Muscle of back (tissue), 11 donors: ENCODE results near the gene HLCS. TPM values are rescaled to one million over a fixed set of nuclear protein-coding genes. Genes with fewer than 3 reads are reported as not detected.
A peak's percentile ranks its signal among the peaks of the same experiment; 100 is the strongest.

Experiments used
- DNase-seq, 3 donors: peaks; one replicate each; pipeline versions ENCODE4 v3.0.0 to v3.0.0-alpha.2; 2013
- polyA plus RNA-seq, 10 donors: library from polyadenylated mRNA; unstranded; fragments of 120-200 nt; gene quantifications; one replicate each; pipeline ENCODE4 v1.2.1, GENCODE V29; 2013; ENCODE audit not compliant: insufficient read length in 10 of 10

Gene HLCS
- polyA plus RNA-seq, 10 donors: 8.5 to 14.0 (median 10.6) TPM

DNA sequence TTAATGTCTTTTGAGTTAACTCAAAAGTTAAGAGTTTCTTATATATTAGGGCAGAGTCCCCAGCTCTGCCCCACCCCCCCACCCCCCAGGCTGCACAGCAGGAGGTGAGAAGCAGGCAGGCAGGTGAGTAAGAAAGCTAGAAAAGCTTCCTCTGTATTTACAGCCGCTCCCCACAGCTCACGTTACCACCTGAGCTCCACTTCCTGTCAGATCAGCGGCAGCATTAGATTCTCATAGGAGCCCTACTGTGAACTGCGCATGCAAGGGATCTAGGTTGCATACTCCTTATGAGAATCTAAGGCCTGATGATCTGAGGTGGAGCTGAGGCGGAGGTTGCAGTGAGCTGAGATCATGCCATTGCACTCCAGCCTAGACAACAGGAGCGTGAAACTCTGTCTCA lies 185.6 kb downstream of the HLCS start:
- DNase-seq: no peak

DNA sequence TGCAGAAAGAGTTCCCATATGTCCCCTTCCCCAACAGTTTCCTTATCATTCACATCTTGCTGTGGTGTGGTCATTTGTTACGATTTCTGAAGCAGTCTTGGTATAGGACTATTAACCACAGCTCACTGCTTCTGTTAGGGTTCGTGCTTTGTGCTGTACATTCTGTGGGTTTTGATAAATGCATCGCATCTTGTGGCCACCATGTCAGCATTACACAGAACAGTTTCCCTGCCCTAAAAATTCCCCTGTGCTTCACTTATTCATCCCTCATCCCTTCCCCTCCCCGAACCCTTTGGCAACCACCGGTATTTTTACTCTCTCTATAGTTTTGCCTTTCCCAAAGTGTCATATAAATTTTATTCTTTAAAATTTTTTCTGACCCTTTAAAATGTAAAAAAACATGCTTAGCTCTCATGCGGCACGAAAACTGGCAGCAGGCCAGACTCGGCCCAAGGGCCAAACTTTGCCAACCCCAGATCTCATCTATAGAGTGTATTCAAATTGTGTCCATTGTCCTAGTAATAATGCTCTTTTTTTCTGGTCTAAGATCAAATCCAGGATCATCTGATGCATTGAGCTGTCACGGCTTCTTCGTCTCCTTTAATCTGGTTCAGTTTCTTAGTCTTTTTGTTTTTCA lies 189.4 kb downstream of the HLCS start:
- DNase-seq: no peak

DNA sequence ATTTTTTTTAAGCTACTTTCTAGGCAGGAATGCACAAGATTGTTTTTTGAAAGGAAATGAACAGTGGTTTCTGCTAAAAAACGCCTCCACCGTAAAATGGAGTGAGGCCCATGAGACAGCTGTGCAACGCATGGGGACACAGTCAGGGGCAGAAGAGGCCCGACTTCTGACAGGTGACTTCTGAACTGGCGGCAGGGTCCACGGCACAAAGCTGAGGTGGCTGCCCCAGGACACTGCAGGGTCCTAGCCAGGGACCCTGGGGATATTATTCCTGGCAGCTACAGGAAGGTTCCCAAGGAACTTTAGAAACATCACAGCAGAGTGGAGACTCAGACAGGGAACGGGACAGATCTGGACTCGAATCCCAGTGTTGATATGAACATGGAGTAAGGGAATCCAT lies 192.5 kb downstream of the HLCS start:
- no peak for DNase-seq

DNA sequence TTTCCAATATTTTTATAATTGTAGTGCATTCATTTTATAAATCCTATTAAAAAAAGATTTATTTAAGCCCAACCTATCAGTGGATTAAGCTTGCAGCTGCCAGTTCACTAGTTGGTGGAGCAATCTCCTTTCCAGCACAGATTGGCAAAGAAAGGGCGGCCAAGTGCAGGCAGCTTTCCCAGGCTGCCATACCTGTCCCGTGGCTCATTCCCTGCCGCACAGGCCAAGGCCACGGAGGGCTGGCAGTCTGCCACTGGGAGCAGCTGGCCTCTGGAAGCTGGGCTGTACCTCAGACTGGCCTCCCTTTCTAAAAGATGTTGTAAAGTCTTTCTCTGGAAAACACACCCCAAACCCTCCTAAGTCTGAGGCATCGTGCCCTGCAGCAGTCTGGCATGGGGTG lies 193.4 kb downstream of the HLCS start:
- peak in 2 of 3 donors; percentile 46 to 62 for DNase-seq

DNA sequence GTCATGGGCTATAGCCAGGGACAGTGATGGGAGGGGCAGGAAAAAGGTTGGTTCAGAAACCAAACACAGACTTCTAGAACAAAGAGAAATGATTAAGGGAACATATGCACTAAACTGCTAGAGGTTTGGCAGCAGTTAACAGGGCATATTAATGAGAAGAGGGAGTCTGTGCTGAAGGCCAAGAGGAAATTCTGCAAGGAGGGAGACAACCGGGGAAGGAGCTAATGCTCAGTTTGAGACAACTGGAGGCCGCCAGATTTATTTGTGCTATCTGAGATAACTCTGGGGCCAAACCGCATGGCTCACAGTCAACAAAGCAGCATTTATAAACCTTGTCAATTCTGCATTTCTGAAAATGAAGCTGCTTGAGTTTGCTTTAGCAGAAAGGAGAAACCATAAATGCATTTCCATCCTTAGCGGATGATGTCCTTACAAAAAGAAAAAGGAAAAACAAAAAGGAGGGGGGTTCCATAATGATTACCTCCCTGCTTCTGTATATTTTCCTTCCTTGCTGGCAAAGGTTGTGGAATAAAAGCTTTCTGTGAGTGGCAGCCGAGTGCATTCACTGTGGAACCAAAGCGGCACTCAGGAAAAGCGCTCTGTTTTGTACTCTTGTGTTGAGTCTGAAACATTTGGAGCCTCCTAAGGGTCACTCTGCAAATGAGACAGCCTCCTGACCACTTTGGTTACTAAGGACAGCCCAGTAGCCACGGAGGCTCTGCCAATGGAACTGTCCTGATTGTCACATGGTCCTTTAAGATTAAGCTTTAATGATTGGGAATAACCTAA lies 197.2 kb downstream of the HLCS start:
- DNase-seq: peak in 2 of 3 donors; percentile 36 to 72

DNA sequence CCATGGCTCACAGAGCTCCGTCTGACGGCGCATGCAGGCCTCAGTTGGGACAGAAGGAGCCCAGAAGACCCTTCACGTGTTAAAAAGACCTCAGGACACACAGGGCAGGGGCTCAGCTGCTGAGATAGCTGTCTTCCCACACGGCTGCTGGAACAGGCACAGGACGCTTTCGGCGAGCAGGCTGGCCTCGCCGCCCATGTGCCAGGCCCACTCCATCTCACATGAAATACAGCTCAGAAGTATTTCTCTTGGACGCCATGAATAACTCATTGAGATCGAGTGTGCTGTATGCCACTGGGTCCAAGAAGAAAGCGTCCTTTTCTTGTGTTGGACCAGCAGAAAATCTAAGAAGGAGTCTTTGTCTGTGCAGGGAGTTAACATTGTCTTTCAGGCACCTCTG lies 198.0 kb downstream of the HLCS start:
- no peak for DNase-seq

DNA sequence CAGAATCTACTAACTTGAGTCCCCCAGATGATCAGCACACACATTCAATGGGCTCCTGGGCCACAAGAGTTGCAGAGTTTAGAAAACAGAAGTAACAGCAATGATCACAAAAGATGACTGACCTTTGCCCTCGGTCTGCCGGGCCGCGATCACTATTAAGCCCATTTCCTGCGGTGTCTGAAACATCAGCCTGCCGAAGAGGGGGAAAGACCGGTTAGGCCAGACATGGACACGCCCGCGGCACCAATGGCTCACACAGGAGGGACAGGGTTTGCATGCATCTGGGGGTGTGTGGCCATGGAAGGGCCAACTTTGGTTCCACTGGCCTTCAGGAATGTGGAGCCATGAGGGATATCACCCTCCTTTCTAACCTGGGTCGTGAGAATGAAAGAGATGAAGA lies 199.4 kb downstream of the HLCS start:
- no peak for DNase-seq

DNA sequence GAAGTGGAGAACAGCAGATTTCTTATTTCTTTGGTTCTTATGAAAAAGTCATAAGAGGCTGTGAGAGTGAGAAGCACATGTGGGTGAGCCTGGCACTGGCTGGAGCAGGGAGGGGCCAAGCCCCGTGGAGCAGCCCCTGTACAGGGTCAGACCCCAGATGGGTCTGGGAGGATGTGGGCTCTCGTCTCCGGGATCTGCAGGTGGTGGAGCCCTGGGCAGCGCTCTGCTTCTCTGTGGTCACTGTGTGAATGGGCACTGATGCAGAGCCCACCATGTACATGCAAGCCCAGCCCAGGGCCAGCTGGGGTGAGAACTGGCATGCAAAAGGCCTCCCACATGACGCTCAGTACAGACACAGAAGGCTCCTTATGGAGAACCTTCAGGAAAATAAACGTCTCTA lies 200.0 kb downstream of the HLCS start:
- DNase-seq: no peak

DNA sequence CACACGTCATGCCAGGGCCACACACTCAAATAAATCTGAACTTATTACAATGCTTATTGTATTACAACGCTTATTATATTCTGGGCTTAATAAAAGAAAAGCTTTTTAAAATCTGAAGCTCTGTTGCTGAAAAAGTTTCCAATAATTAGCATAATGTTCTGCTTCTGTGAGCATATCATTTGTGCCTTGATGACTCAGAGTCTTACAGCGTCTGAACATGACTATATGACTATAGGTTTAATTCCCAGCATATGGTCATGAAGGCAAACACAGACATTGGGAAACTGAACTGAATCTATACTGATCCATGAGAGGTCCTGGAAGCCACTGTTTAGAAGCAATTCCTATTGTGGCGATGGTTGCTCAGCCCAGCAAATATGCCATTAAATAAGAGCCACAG lies 201.2 kb downstream of the HLCS start:
- DNase-seq: no peak

DNA sequence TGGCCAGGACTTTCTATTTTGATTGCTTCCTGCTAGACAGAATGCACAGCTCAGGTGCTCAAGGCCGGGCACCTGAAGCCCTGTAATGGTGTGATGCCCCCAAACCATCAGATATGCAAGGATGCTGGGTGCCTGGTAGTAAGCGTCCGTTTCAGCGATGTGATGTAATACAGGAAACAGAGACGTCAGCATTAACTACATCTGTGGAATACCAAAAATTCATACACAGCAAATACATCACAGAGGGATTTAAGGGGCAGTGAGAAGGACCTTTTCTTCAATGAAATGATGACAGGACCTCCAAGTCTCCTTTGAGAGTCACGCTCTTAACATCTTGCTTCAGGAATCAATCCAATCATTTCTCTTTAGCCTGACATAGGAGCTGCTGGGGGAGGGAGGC lies 203.2 kb downstream of the HLCS start:
- DNase-seq: no peak

DNA sequence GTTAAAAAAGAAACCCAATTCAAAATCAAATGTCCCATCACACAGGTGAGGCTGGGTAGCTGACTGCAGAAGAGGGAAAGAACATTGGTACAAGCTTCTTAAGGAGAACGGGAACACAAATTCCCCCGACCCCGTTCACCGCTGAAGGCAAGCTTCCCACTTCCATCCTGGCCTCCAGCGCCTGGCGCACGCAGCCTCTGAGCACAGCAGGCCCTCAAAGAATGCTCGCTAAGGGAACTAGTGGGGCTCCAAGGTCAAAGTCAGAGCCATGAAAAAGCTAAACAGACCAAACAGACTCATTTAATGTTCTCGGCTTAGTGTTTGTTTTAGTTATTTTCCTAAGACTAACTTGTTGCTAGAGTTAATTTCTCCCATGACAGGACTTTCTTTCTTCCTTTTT lies 203.8 kb downstream of the HLCS start:
- no peak for DNase-seq

DNA sequence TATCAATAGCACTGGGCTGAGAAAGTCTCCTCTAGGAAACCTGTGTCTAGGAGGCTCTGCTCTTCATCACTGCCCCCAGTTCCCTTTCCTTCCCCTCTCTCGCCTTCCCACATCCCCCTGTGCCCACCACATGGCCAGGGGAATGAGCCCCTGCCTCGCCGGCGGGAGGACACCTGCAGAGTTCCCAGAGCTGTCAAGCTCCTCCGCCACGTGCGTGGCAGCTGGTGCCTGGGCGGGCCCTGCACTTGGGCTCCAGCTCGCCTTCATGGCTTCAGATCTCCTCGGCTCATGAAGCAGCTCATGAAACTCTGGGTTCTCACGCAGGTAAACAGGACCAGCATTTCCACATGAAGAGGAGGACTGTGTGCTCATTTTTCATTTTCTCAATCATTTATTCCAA lies 204.8 kb downstream of the HLCS start:
- DNase-seq: no peak

DNA sequence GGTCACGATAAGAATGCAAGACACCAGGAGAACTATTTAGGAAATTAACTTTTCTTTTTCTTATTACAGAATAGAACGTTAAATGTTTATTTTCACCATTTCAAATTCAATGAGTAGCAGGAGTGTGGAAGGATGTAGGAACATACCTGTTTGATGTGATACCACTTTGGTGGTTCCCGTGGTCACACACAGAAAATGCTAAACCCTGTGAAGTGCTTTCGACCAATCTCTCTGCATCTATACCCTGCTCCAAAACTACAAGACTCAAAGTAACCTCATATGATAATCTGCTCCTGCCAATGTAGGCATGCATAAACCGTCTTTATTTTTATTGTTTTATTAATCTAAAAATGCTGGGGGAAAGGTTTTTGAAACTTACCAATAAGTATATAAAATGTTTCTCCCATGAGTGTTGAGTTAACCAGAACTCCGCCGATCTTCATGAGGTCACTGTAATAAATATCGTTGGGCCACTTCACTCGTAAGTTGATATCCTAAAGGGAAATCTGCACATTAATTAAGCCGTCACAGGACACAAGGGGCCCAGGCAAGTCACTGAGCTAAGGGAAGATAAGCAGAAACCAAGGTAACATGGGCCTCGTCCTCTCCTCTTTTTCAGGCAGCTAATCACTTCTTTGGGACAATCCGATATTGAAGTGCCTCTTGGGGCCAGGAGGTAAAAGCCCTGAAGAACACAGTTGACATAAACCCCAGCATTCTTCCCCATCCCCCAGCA lies 207.0 kb downstream of the HLCS start:
- no peak for DNase-seq

DNA sequence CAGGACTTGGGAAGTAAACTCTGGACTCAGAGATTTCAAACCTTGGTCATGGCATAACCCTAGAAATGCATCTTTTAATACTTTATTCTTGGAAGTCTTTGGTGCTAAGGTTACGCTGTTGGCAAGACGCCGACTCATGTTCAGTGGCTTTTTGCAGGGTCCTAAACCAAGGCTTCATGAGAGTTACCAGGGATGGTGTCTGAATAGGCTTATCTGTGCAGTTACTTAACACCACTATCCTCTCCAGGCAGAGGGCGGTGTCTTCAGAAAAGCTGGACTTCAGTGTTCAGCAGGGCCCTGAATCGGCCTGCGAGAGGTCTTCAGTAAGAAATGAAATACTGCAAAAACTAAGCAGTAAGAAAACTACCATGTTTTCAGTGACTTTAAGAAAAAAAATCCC lies 209.3 kb downstream of the HLCS start:
- no peak for DNase-seq

DNA sequence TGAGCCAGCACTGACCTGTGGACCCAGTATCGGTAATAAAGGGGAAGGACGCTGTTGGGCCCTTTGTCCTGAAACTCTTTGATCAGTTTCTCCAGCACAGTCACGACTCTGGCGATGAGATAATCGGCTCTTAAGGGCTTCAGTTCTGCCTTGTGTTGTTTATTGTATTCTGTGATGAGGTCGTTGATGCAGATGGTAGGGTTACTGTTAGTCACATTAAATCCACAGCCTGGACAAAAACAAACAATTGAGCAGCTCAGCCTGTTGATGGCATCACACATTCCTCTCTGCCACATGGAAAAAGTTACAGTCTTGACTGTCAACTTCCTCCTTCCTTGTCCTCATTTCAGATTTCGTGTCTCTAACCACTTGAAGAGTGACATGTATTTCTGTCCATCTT lies 209.9 kb downstream of the HLCS start:
- no peak for DNase-seq

DNA sequence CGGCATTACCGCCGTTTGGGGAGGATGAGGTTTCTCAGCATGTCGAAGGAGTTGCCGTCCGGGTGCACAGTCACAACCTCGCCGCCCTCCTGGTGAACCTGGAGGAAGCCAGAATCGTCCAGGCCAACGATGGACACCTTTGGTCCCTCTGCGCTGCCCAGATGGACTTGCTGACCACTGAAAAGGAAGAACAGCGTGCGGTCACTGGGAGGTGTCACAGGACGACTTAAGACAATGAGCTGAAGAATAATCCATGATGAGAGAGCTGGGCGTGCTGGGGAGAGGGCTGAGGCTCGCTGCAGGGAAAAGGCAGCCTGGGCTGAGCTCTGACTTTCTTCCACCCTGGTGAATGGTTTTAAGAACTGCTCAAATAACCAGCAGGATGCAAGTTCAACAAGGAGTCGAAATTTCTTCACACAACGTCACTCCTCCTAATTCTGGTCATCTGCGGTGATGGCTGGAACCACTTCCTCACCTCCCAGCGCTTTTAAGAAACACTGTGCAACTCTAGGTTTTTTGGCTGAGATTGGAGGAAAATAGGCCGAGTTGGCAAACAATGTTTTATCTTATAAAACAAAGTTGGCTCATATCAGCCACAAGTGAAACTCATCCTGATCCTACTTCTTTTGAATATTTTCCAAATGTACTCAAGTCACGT lies 212.1 kb downstream of the HLCS start:
- DNase-seq: peak in 1 of 3 donors; percentile 28

DNA sequence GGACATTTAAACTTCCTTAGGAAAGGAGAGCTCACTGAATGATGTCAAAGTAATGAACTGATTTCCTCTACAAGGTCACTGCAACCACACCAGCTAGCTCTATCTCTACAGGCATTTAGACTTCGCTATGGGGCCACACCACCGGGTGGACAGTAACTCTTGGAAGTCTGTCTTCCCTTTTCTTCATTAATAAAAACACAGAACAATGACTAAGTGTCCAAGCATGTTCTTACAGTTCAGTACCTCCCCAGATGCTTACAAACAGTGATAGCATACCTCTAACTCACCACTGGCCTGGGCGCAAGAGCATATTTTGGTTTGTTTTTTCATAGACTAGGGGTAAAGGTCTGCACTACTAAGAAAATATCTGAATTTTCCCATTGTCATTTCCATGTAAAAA lies 212.9 kb downstream of the HLCS start:
- DNase-seq: no peak

DNA sequence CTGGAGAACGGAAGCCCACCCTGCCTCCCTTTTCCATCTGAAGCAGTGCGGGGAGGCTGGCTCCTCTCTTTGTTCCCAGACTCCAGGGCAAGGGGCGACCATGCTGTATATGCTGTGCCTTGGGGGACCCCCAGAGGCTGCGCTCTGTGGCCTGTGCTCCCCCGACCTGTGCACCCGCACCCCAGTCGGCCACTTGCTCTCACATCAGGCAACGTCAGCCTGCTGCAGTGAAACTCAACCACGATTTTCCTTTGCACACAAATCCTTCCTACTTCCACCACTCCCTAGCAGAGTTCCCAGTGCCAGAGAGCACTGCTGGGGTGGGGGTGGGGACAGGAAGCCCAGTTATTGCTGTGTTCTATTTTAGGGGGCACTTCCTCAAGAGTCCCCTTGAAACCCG lies 215.1 kb downstream of the HLCS start:
- no peak for DNase-seq

DNA sequence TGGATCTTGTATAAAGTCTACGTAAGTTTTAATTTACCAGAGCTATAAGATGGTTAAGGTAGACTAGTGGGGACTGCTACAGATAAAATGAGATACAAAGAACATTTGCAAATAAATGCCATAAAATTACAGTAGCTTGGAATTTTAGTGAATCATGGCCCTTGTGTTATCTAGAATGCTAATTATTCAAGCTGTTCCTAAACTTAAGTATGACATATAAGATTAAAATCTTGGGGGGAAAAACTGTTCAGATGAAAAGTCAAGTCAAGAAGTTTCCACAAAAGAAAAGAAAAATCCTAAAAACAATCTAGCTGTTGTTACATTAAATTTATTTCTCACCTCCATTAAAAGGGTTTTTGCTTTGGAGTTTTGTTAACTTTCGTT lies 215.9 kb downstream of the HLCS start:
- no peak for DNase-seq

DNA sequence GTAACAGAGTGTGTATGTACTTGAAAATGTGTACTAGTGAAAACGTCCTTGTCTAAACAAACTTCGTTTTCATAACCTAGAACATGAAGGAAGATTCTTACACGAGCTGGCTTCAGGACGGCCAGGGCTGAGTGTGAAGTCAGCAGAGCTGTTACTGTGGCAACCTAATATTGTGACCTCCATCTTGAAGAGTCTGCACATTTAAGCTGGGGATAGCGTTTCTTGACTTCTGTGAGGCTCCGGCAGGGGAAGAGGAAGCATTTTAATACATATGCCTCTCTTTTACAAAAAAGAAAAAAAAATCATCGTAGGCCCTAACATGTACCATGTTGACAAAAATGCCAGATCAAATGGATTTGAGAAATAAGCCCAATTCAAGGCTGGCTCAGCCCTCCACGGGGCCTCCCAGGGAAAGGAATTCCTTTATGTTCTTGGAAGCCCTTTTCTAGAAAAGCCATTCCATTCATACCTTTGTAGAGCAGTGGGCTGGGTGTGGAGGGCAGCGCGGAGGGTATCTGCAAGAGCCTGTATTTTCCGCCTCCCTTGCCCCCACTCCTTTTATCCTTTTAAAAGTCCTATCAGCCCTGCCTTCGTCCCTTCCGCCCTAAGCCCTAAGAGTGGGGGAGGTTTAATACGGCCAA lies 216.4 kb downstream of the HLCS start:
- DNase-seq: peak; percentile 52 to 88 (median 81)

DNA sequence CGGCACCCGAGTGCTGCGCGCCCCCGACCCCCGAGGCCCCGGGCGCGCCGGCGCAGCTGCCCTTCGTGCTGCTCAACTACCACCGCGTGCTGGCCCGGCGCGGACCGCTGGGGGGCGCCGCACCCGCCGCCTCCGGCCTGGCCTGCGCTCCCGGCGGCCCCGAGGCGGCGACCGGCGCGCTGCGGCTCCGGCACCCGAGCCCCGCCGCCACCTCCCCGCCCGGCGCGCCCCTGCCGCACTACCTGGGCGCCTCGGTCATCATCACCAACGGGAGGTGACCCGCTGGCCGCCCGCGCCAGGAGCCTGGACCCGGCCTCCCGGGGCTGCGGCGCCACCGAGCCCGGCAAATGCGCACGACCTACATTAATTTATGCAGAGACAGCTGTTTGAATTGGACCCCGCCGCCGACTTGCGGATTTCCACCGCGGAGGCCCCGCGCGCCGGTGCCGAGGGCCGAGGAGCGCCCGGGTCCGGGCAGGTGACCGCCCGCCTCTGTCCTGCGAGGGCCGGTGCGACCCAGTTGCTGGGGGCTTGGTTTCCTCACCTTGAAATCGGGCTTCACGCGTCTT lies 218.6 kb downstream of the HLCS start:
- peak in 2 of 3 donors; percentile 52 to 58 for DNase-seq
